Measurements from ENCODE around the gene LHX4.

The LHX4 gene

GRCh38 chr1:180206581-180206980, 23.5 kb upstream of the LHX4 start:
- no peak for DNase-seq (ENCODE audit: extremely low read depth, insufficient read length)
- Histone ChIP-seq H3K4me3 (replicated peaks; ENCODE audit: low read depth, low read length) (no peak overlapping the region), H3K36me3 (ENCODE audit: control insufficient read depth, insufficient read depth, low read length) (no peaks in the 10 kb centered on the region), H3K27me3 (replicated peaks; ENCODE audit: control insufficient read depth, insufficient read depth, low read length) (no peaks in the 10 kb centered on the region)
- no peak for TF ChIP-seq CTCF (IDR thresholded peaks at IDR 0.05; ENCODE audit: insufficient read depth, low read length, poor library complexity, severe bottlenecking)

- no peak overlapping the region for H3K4me3 ChIP-seq (replicated peaks; ENCODE audit: low read depth, low read length)
- no peaks in the 10 kb centered on the region for H3K36me3 ChIP-seq (ENCODE audit: control insufficient read depth, insufficient read depth, low read length)
- no peaks in the 10 kb centered on the region for H3K27me3 ChIP-seq (replicated peaks; ENCODE audit: control insufficient read depth, insufficient read depth, low read length)
- DNase-seq (ENCODE audit: extremely low read depth, insufficient read length): no peak
- TF ChIP-seq CTCF (IDR thresholded peaks at IDR 0.05; ENCODE audit: insufficient read depth, low read length, poor library complexity, severe bottlenecking): no peak
Observed at GRCh38 chr1:180208264-180208663, 21.8 kb upstream of the LHX4 start.

GRCh38 chr1:180210008-180210620, 19.9 kb upstream of the LHX4 start:
- Histone ChIP-seq H3K27me3 (replicated peaks; ENCODE audit: control insufficient read depth, insufficient read depth, low read length) (no peaks in the 10 kb centered on the region), H3K4me3 (replicated peaks; ENCODE audit: low read depth, low read length) (no peak overlapping the region), H3K36me3 (ENCODE audit: control insufficient read depth, insufficient read depth, low read length) (no peaks in the 10 kb centered on the region)
- no peak for DNase-seq (ENCODE audit: extremely low read depth, insufficient read length)
- no peak for TF ChIP-seq CTCF (IDR thresholded peaks at IDR 0.05; ENCODE audit: insufficient read depth, low read length, poor library complexity, severe bottlenecking)

- Histone ChIP-seq H3K27me3 (replicated peaks; ENCODE audit: control insufficient read depth, insufficient read depth, low read length) (no peaks in the 10 kb centered on the region), H3K36me3 (ENCODE audit: control insufficient read depth, insufficient read depth, low read length) (no peaks in the 10 kb centered on the region), H3K4me3 (replicated peaks; ENCODE audit: low read depth, low read length) (no peak overlapping the region)
- DNase-seq (ENCODE audit: extremely low read depth, insufficient read length): no peak
- TF ChIP-seq CTCF (IDR thresholded peaks at IDR 0.05; ENCODE audit: insufficient read depth, low read length, poor library complexity, severe bottlenecking): no peak
Observed at GRCh38 chr1:180211156-180211859, 18.8 kb upstream of the LHX4 start.

- TF ChIP-seq CTCF (IDR thresholded peaks at IDR 0.05; ENCODE audit: insufficient read depth, low read length, poor library complexity, severe bottlenecking): no peak
Observed at GRCh38 chr1:180211860-180212229, 18.2 kb upstream of the LHX4 start.

More at GRCh38 chr1:180211860-180212229, 18.2 kb upstream of the LHX4 start:
- no peaks in the 10 kb centered on the region for H3K27me3 ChIP-seq (replicated peaks; ENCODE audit: control insufficient read depth, insufficient read depth, low read length)
- no peak overlapping the region for H3K4me3 ChIP-seq (replicated peaks; ENCODE audit: low read depth, low read length)
- H3K36me3 ChIP-seq (ENCODE audit: control insufficient read depth, insufficient read depth, low read length): no peaks in the 10 kb centered on the region
- DNase-seq (ENCODE audit: extremely low read depth, insufficient read length): no peak

All from GM06990 (cell line).